BLaER1 treated with 17β-estradiol and CSF1 and Interleukin-3, amounts not matched to agents 10 nM and 100 nM (cell line): ENCODE measurements around the gene FAM3D.
"Not testable (repeated sequence)": the region's sequence is repeated elsewhere in the genome, so short reads cannot be mapped to it uniquely, and the experiment has no call there.

Source experiments
- H3K27ac ChIP-seq, 11 experiments: shearing (Covaris generic); formaldehyde crosslinking; 2 replicates each; pipeline ENCODE4 v1.8.1; 2022
- H3K27me3 ChIP-seq, 11 experiments: shearing (Covaris generic); formaldehyde crosslinking; 2 replicates each; pipeline ENCODE4 v1.8.1; 2022
- H3K36me3 ChIP-seq, 11 experiments: shearing (Covaris generic); formaldehyde crosslinking; 2 replicates each; pipeline ENCODE4 v1.8.1; 2022
- H3K4me1 ChIP-seq, 10 experiments: shearing (Covaris generic); formaldehyde crosslinking; 2 replicates each; pipeline ENCODE4 v1.8.1; 2022
- H3K4me2 ChIP-seq, 11 experiments: shearing (Covaris generic); formaldehyde crosslinking; 2 replicates each; pipeline ENCODE4 v1.8.1; 2022
- H3K4me3 ChIP-seq, 10 experiments: shearing (Covaris generic); formaldehyde crosslinking; 2 replicates each; pipeline ENCODE4 v1.8.1; 2022
- H3K9ac ChIP-seq, 11 experiments: shearing (Covaris generic); formaldehyde crosslinking; 2 replicates each; pipeline ENCODE4 v1.8.1; 2022
- H3K9me3 ChIP-seq, 11 experiments: shearing (Covaris generic); formaldehyde crosslinking; replicated peaks in 1 of 11; 2 replicates each; pipeline ENCODE4 v1.8.1; 2022
- H4K20me1 ChIP-seq, 11 experiments: shearing (Covaris generic); formaldehyde crosslinking; 2 replicates each; pipeline ENCODE4 v1.8.1; 2022
- Cebpa-rat ChIP-seq, 11 experiments: shearing (Covaris generic); IDR thresholded peaks; 2 replicates each; pipeline ENCODE4 v1.8.1; 2022

FAM3D gene, protein sequence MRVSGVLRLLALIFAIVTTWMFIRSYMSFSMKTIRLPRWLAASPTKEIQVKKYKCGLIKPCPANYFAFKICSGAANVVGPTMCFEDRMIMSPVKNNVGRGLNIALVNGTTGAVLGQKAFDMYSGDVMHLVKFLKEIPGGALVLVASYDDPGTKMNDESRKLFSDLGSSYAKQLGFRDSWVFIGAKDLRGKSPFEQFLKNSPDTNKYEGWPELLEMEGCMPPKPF

DNA sequence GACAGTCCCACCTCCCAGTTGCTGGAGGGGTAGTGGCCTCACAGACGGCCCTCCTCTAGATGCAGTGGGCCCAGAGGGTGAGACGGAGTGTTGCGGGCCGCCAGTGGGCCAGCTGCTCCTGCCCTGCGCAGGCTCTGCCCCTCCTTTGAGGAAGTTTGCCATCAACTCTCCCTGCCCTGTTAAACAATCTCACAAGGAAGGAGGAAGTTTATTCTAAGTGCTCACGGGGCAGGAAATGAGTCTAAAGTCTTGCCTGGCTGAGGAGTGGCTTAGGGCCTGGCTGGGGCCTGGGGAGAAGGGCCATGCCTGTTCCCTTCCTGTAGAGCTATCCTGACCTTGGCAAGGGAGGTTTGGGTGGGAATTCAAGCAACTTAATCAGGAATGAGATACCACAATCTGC, at the start of gene FAM3D:
FAM3D (minus strand) TSS at position 92 of the 400 bp plus-strand sequence. CDS start 11,211 bp downstream, outside the sequence.
- H3K9me3 ChIP-seq = peaks cover 0 to 30% (median 15%) of the 10 kb centered on the region in 11 experiments; a peak in 15 of 22 replicates
- peak within 1 kb of the TSS; percentile 37 to 77 (median 68); a peak in 20 of 22 replicates for H3K27ac ChIP-seq
- peak within 1 kb of the TSS in 4 of 11 experiments; percentile 9 to 42 (median 24); a peak in 3 of 22 replicates for H3K9ac ChIP-seq
- no peaks in the 10 kb centered on the region for H3K27me3 ChIP-seq
- H3K36me3 ChIP-seq = no peaks in the 10 kb centered on the region
- no peak for TF ChIP-seq Cebpa-rat (IDR thresholded peaks at IDR 0.05)
- H4K20me1 ChIP-seq = no peaks in the 10 kb centered on the region
- peaks cover 11 to 99% (median 68%) of the 10 kb centered on the region in 10 experiments for H3K4me1 ChIP-seq
- no peak within 1 kb of the TSS; a peak in 1 of 20 replicates for H3K4me3 ChIP-seq
- peak within 1 kb of the TSS; percentile 44 to 82 (median 56) for H3K4me2 ChIP-seq

DNA sequence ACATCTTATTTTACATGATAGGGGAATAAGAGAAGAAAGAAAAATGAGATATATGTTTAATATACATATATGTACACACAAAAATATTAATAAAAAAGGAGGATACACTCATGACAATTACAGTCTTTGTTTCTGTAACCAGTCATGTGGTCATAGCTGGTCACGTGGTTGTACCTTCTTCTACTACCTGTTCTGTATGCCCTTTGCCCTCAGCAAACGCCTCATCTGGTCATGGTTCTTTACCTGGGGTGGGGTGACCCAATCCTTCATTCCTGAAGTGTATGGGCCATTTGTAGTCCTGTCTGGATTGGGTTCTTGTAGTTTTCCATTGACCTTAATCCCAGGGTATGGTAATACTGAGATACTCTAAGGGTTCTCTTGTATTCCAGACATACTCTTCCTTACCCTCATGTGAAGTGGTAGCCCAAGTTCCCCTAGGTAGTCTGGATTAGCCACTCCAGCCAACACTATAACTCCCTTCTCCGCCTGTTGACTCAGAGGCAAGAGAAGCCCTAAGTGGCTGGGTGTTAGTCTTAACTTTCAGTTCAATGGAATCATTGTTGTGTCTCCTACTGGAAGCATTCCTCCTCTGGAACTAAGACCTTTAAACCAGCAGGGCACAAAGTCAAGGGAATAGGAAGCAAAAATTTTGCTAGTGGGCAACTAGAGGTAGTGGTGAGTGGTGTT, 47.3 kb upstream of the FAM3D start:
- TF ChIP-seq Cebpa-rat (IDR thresholded peaks at IDR 0.05) = no peak
- H3K4me2 ChIP-seq = no peak overlapping the region
- H3K27me3 ChIP-seq = no peaks in the 10 kb centered on the region
- H3K36me3 ChIP-seq = no peaks in the 10 kb centered on the region
- peaks cover 23 to 50% (median 36%) of the 10 kb centered on the region in 11 experiments; a peak in 21 of 22 replicates for H3K9me3 ChIP-seq
- no peak overlapping the region for H3K27ac ChIP-seq
- H4K20me1 ChIP-seq = no peaks in the 10 kb centered on the region
- no peaks in the 10 kb centered on the region for H3K4me1 ChIP-seq
- H3K9ac ChIP-seq = no peak overlapping the region
- H3K4me3 ChIP-seq = no peak overlapping the region

DNA sequence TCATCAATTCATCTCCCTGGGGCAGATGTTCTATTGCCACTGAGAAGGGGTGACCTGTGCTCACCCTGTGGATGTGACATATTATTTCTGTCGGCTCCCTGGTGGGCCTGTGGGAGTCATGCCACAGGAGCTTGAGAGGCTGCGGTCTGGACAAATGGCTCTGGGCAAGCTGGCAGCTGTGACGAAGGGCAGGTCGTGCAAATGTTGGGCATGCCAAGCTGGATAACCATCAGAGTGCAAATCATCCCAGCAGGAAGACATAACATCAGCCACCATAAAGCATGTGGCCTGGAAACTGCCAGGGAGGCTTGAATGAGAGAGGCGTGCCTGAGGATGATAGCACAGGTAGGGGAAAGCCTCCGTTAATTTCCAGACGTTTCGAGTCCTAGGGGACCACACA, 45.3 kb upstream of the FAM3D start:
- H4K20me1 ChIP-seq = no peaks in the 10 kb centered on the region
- no peak overlapping the region for H3K4me2 ChIP-seq
- peaks cover 30 to 55% (median 40%) of the 10 kb centered on the region in 11 experiments; a peak in 21 of 22 replicates for H3K9me3 ChIP-seq
- no peak overlapping the region for H3K4me3 ChIP-seq
- H3K4me1 ChIP-seq = 0 out of 20 replicates have a peak, but pooled peaks cover 0 to 3% (median 0%) of the 10 kb centered on the region in 10 experiments
- H3K27ac ChIP-seq = no peak overlapping the region
- H3K9ac ChIP-seq = no peak overlapping the region
- H3K27me3 ChIP-seq = no peaks in the 10 kb centered on the region
- TF ChIP-seq Cebpa-rat (IDR thresholded peaks at IDR 0.05) = no peak
- no peaks in the 10 kb centered on the region for H3K36me3 ChIP-seq

DNA sequence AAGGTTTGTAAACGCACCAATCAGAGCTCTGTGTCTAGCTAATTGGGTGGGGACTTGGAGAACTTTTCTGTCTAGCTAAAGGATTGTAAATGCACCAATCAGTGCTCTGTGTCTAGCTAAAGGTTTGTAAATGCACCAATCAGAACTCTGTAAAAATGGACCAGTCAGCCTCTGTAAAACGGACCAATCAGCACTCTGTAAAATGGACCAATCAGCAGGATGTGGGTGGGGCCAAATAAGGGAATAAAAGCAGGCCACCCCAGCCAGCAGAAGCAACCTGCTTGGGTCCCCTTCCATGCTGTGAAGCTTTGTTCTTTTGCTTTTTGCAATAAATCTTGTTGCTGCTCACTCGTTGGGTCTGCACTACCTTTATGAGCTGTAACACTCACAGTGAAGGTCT, 42.4 kb upstream of the FAM3D start:
- H3K27me3 ChIP-seq, H3K4me3 ChIP-seq, H3K36me3 ChIP-seq, H3K27ac ChIP-seq, H3K4me2 ChIP-seq, H4K20me1 ChIP-seq, H3K9ac ChIP-seq: not testable (repeated sequence)
- Histone ChIP-seq H3K4me1 (peaks cover 0 to 19% (median 10%) of the 10 kb centered on the region in 10 experiments; a peak in 10 of 20 replicates), H3K9me3 (peaks cover 11 to 27% (median 17%) of the 10 kb centered on the region in 11 experiments; a peak in 17 of 22 replicates)

DNA sequence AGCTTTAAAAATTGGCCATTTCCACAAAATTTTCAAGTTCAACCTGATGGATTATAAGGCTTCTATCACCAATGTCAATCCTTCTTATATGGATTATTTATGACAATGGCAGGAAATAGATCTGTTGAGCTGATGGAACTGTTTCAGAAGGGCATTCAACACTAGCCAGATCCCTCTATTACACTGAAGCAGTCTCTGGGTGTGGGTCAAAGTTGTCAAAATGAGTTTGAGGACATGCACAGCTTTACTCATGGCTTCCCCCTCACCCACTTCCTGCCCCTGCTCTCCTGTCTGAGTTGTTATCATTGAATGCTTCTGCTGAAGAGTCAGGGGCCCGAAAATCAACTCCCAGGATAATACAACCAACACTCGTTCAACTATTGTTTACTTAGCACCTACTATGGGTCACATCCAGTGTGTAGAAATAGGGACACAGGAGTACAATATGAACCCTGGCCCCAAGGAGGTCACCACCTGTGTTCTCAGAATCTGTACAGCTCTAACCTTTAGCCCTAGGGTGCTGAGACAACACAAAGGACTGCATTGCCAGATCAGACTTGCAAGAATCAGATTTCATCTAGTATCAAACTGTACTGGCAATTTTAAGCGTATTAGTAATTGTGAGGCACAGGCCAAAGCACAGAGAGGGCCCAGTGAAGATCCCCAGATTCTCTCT, 41.7 kb upstream of the FAM3D start:
- Histone ChIP-seq H3K9me3 (peaks cover 11 to 31% (median 20%) of the 10 kb centered on the region in 11 experiments; a peak in 17 of 22 replicates), H3K4me1 (peaks cover 0 to 19% (median 10%) of the 10 kb centered on the region in 10 experiments; a peak in 10 of 20 replicates), H3K27me3 (no peaks in the 10 kb centered on the region), H3K9ac (no peak overlapping the region), H4K20me1 (no peaks in the 10 kb centered on the region), H3K36me3 (no peaks in the 10 kb centered on the region), H3K4me2 (no peak overlapping the region), H3K4me3 (no peak overlapping the region), H3K27ac (no peak overlapping the region)
- no peak for TF ChIP-seq Cebpa-rat (IDR thresholded peaks at IDR 0.05)

DNA sequence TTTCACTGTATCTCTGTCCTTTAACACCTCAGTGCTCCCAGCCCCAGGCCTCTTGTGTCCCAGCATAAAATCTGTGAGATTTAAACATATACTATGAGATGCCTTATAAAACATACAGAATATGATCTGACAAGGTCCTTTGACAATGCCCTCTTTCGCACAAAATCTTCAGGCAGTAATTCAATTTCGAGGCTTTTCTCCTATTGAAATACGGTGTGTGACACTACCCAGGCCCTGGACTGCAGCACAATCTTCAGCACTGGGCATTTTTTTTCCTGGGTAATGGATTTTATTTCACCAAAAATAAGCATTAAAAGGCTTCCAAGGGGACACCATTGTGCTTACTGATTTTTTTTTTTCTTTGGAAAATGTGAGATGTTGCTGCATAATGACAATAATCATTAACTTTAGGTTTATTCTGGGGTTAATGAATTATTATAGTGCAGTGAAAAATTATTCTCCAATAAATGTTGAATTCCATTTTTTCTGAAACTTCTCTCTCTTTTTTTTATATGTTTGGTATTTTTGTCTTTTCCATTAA, 40.9 kb upstream of the FAM3D start:
- H3K4me3 ChIP-seq = no peak overlapping the region
- H3K9me3 ChIP-seq = peaks cover 11 to 35% (median 20%) of the 10 kb centered on the region in 11 experiments; a peak in 18 of 22 replicates
- H3K4me2 ChIP-seq = no peak overlapping the region
- no peak overlapping the region for H3K27ac ChIP-seq
- peaks cover 0 to 19% (median 10%) of the 10 kb centered on the region in 10 experiments; a peak in 10 of 20 replicates for H3K4me1 ChIP-seq
- H3K27me3 ChIP-seq = no peaks in the 10 kb centered on the region
- no peak for TF ChIP-seq Cebpa-rat (IDR thresholded peaks at IDR 0.05)
- no peaks in the 10 kb centered on the region for H4K20me1 ChIP-seq
- no peak overlapping the region for H3K9ac ChIP-seq
- no peaks in the 10 kb centered on the region for H3K36me3 ChIP-seq

DNA sequence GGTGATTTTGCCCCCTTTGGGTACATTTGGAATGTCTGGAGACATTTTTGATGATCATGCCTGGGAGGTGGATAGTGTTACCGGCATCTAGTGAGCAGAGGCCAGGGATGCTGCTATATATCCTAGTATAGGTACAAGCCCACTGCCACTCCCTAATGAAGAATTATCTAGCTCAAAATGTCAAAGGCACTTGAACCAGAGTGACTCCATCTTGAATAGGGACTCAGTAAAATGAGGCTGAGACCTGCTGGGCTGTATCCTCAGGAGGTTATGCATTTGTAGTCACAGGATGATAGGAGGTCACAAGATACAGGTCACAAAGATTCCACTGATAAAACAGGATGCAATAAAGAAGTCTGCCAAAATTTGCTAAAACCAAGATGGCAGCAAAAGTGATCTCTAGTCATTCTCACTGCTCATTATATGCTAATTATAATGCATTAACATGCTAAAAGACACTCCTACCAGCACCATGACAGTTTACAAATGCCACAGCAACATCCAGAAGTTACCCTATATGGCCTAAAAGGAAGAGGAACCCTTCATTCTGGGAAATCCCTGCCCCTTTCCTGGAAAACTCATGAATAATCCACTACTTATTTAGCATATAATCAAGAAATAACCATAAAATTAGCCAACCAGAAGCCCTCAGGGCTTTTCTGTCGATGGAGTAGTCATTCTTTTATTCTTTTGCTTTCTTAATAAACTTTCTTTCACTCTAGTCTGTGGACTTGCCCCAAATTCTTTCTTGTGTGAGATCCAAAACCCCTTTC, 40.0 kb upstream of the FAM3D start:
- no peaks in the 10 kb centered on the region for H3K36me3 ChIP-seq
- H3K4me3 ChIP-seq = no peak overlapping the region
- H4K20me1 ChIP-seq = no peaks in the 10 kb centered on the region
- TF ChIP-seq Cebpa-rat (IDR thresholded peaks at IDR 0.05) = no peak
- H3K4me2 ChIP-seq = no peak overlapping the region
- peaks cover 0 to 19% (median 10%) of the 10 kb centered on the region in 10 experiments; a peak in 10 of 20 replicates for H3K4me1 ChIP-seq
- peaks cover 11 to 40% (median 22%) of the 10 kb centered on the region in 11 experiments; a peak in 19 of 22 replicates for H3K9me3 ChIP-seq
- H3K27ac ChIP-seq = no peak overlapping the region
- H3K9ac ChIP-seq = no peak overlapping the region
- H3K27me3 ChIP-seq = no peaks in the 10 kb centered on the region

DNA sequence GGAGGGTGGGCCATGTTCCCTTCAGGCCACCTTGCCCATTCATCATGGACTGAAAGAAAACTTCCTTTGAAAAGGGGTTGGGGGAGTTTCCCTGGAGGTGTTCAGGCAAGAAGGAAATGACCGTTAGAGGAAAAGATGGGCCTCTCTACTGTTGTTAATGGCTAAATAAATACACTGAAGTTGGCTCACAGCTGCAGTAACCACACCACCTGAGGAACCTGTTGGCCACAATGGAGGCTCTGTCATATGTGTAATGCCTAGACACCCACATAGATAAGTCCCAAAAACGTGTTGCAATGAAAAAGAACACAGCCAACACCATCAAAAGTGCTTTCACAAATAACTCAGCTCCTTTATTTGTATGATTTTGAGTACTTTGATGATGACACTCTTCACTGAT, 38.2 kb upstream of the FAM3D start:
- TF ChIP-seq Cebpa-rat (IDR thresholded peaks at IDR 0.05) = no peak
- H3K4me2 ChIP-seq = peak overlapping the region in 6 of 11 experiments; percentile 25 to 64 (median 42); a peak in 11 of 22 replicates
- peaks cover 11 to 39% (median 22%) of the 10 kb centered on the region in 11 experiments; a peak in 19 of 22 replicates for H3K9me3 ChIP-seq
- H3K27ac ChIP-seq = no peak overlapping the region
- H3K36me3 ChIP-seq = no peaks in the 10 kb centered on the region
- no peak overlapping the region for H3K4me3 ChIP-seq
- H3K4me1 ChIP-seq = peaks cover 0 to 19% (median 10%) of the 10 kb centered on the region in 10 experiments; a peak in 10 of 20 replicates
- no peaks in the 10 kb centered on the region for H4K20me1 ChIP-seq
- H3K27me3 ChIP-seq = no peaks in the 10 kb centered on the region
- no peak overlapping the region for H3K9ac ChIP-seq

DNA sequence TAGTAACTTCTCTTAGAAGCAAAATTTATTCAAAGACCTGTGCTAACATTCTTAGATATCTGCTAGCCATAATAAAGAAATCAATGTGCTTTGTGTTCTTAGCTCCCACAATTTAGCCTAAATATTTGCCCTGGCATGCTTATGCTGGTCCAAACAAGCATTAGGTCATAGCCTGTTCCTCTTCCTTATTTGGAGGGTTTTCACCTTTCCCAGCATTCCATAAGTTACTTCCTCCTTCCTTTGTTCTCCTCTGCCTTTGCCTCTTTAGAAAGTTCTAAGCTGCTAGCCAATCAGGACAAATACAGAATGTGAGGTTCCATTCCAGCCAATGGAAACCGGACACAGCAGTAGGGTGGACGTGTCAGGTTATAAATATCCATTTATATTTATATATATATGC, 37.7 kb upstream of the FAM3D start:
- H3K4me2 ChIP-seq = peak overlapping the region in 6 of 11 experiments; percentile 25 to 64 (median 42); a peak in 10 of 22 replicates

More for the DNA sequence above, 37.7 kb upstream of the FAM3D start:
- not testable (repeated sequence) for H3K4me3 ChIP-seq, H3K36me3 ChIP-seq, H3K9ac ChIP-seq, H3K27ac ChIP-seq, H3K27me3 ChIP-seq, H4K20me1 ChIP-seq
- H3K9me3 ChIP-seq = peaks cover 9 to 35% (median 21%) of the 10 kb centered on the region in 11 experiments; a peak in 19 of 22 replicates
- peaks cover 0 to 19% (median 10%) of the 10 kb centered on the region in 10 experiments; a peak in 10 of 20 replicates for H3K4me1 ChIP-seq
